Measurements from ENCODE around the gene PIGK.

PIGK gene

DNA sequence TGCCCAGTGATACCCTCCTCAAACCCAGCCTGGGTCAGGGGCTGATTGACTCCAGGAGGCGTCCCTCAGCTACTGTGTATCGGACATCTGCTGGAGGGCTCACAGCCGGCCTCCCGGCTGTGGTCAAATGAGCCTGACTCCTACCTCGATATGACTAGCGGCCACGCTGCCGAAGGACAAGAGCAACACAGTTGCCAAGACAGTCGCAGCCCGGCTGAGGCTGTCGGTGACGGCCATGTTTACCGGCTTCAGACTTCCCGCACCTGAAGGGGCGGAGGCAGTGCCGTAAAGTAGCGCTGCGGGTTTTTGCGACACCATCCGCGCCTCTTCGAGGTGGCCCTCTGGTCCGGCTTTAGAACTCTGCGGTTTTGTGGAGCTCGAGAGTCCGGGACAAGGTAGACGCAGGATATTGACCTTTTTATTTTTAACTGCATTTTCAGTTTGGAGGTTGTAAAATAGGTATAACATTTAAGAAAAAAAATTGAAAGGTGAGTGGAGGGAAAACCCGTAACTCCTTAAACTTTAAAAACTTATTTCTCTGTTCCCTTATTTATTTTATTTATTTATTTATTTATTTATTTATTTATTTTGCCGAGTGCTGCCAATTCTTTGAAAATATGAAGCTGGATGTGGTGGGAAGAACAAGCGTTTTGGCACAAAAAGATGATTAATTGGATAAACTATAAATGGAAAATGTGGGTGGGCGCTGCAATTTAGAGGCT, at the start of gene PIGK:
Gene PIGK (minus strand): TSS at position 265 of the 722 bp plus-strand sequence. CDS start 28 bp downstream, at position 237.
- H3K27ac ChIP-seq: peak within 1 kb of the TSS; percentile 75
- TF ChIP-seq, protein P1, sequence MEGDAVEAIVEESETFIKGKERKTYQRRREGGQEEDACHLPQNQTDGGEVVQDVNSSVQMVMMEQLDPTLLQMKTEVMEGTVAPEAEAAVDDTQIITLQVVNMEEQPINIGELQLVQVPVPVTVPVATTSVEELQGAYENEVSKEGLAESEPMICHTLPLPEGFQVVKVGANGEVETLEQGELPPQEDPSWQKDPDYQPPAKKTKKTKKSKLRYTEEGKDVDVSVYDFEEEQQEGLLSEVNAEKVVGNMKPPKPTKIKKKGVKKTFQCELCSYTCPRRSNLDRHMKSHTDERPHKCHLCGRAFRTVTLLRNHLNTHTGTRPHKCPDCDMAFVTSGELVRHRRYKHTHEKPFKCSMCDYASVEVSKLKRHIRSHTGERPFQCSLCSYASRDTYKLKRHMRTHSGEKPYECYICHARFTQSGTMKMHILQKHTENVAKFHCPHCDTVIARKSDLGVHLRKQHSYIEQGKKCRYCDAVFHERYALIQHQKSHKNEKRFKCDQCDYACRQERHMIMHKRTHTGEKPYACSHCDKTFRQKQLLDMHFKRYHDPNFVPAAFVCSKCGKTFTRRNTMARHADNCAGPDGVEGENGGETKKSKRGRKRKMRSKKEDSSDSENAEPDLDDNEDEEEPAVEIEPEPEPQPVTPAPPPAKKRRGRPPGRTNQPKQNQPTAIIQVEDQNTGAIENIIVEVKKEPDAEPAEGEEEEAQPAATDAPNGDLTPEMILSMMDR (IDR thresholded peaks at IDR 0.05): no peak; the same call in 1 of the 2 replicates
- no peak for TF ChIP-seq ZFX (IDR thresholded peaks at IDR 0.05; ENCODE audit: borderline replicate concordance)

DNA sequence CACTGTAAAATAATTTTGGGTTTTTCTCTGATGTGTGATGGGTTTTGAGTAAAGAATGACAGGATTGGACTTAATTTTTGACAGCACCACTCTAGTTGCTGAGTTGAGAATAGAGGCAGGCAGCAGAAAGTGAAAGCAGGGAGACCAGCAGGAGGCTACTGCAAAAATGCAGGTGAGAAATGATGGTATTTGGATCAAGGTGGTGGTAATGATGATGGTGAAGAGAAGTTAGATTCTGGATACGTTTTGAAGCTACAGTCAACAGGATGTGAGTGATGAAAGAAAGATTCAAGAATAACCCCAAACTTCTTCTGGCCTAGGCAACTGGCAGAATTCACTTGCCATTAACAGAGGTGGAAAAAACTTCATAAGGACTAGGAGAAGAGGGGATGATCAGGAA, 47.8 kb upstream of the PIGK start:
- TF ChIP-seq, protein P1 (IDR thresholded peaks at IDR 0.05): no peak
- TF ChIP-seq ZFX (IDR thresholded peaks at IDR 0.05; ENCODE audit: borderline replicate concordance): no peak
- no peak overlapping the region for H3K27ac ChIP-seq

DNA sequence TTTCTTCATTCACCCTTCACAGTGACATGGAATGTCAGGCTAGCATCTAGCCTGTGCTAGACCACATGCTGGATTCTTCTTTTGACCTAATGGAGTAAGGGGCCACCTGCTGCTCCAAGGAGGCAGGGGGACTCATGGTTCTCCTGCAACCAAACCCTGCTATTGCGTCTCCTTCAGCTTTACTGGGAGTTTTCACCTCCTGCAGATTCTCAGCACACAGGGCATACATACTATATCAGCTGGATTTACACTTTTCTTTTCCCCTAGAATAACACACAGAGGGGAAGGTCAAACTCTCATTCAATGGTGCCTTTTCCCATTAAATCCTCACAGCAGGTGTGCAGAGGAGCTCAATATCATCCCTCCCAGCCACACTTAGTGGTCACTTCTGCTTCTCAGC, 46.0 kb upstream of the PIGK start:
- no peak overlapping the region for H3K27ac ChIP-seq
- TF ChIP-seq, protein P1 (IDR thresholded peaks at IDR 0.05): no peak
- TF ChIP-seq ZFX (IDR thresholded peaks at IDR 0.05; ENCODE audit: borderline replicate concordance): no peak

DNA sequence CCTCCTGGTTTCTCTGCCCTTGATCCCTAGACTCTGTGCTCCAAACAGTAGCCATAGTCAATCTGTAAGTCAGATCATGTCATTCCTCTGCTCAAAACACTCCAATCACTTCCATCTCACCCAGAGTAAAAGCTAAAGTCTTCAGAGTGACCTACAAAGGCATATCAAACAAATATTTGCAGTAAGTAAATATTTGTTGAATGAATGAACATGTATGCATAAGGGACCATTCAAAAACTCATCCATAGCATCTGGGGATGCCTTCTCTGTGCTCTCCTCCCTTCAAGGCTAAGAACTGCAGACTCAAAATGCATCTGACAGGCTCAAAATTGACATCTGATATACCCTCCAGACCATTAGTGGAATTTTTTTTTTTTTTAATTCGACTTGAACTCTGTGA, 44.5 kb upstream of the PIGK start:
- no peak for TF ChIP-seq ZFX (IDR thresholded peaks at IDR 0.05; ENCODE audit: borderline replicate concordance)
- TF ChIP-seq, protein P1 (IDR thresholded peaks at IDR 0.05): no peak
- H3K27ac ChIP-seq: peak overlapping the region; percentile 48

DNA sequence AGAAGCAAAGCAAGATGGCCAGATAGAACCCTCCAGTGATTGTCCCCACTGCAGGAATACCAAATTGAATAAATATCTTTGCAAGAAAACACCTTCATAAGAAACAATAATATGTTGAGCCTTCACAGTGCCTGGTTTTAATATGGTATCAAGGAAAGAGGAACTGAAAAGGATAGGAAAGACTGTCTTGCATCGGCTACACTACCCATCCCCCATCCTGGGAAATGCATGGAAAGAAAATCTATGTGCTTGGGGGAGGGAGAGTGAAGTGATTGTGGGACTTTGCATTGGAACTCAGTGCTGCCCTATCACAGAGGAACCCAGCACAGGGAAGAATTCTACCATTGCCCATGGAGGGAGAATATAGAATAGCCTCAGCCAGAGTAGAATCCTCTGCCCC, 34.0 kb upstream of the PIGK start:
- H3K27ac ChIP-seq: no peak overlapping the region
- TF ChIP-seq, protein P1 (IDR thresholded peaks at IDR 0.05): no peak
- TF ChIP-seq ZFX (IDR thresholded peaks at IDR 0.05; ENCODE audit: borderline replicate concordance): no peak

DNA sequence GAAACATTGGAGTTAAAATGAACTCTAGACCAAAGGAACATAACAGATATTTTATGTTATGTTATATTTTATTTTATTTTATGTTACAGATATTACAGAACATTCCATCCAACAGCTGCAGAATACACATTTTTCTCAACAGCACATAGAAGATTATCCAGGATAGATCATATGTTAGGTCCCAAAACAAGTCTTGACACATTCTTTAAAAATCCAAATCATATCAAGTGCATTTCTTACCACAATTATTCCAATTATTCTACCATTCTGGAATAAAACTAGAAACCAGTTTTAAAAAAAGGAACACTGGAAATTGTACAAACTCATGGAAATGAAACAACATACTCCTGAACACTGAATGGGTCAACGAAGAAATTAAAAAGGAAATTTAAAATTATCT, 30.9 kb upstream of the PIGK start:
- TF ChIP-seq ZFX (IDR thresholded peaks at IDR 0.05; ENCODE audit: borderline replicate concordance): no peak
- TF ChIP-seq, protein P1 (IDR thresholded peaks at IDR 0.05): no peak
- H3K27ac ChIP-seq: no peak overlapping the region

DNA sequence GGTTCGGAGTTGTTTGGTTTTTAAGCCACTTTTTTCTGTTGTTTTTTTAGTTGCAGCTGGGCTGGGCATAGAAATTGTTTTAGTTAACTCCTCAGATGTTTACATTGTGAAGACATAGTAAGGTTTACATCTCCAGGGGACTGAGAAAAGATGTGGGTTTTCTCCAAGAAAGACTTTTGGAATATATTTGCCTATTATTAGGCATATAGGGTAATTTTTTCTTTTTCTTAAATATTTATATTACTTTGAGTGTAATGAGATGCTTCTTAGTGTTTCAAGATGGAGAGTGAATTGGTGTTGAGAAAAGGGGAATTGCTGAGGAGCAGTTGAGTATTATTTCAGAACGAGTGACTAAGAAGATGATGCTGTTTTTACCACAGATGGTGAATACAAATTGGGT, 26.6 kb upstream of the PIGK start:
- no peak overlapping the region for H3K27ac ChIP-seq
- TF ChIP-seq ZFX (IDR thresholded peaks at IDR 0.05; ENCODE audit: borderline replicate concordance): no peak
- TF ChIP-seq, protein P1 (IDR thresholded peaks at IDR 0.05): no peak

All from 22Rv1 (cell line).